Endothelial cell of umbilical vein (primary cell): ENCODE measurements around the gene PRDM16. TPM values are rescaled to one million over a fixed set of nuclear protein-coding genes. Genes with fewer than 3 reads are reported as not detected.

Experiments used
- BruUV-seq: library from RNA; stranded (reverse); fragments of 400-500 nt; replicated peaks from 2 replicates; lab custom pipeline; 2021; lab: Mats Ljungman, UMichigan
- CTCF ChIA-PET: fragments of 300-600, 350-600 bp; sonication (Branson Sonifier 250); formaldehyde crosslinking; loops from one replicate; lab custom pipeline; 2021; ENCODE audit warnings: antibody characterized with exemption, inconsistent platforms; lab: Charles Lee
- POLR2A ChIA-PET: fragments of 300-600, 350-600 bp; sonication (Branson Sonifier 250); formaldehyde crosslinking; loops from one replicate; lab custom pipeline; 2021; ENCODE audit warnings: antibody characterized with exemption, inconsistent platforms; lab: Charles Lee
- DNase-seq: peaks from one replicate; pipeline ENCODE4 v3.0.0-alpha.2; 2011; ENCODE audit warnings: low read depth, low spot score
- FAIRE-seq: peaks from 2 replicates; lab custom pipeline; 2011; peaks lifted over from hg19 to GRCh38; lab: Jason Lieb, UNC
- H2AFZ ChIP-seq: 2 replicates; pipeline ENCODE4 v1.6.0; 2012; ENCODE audit warnings: low read depth, low read length, control low read depth, inconsistent platforms
- H3K27ac ChIP-seq: 2 replicates; pipeline ENCODE4 v1.5.1; 2011; ENCODE audit warnings: low read depth, mild to moderate bottlenecking, control low read depth, low read length, moderate library complexity; ENCODE audit not compliant: insufficient read depth
- H3K27me3 ChIP-seq, 2 experiments: 2 replicates each; pipeline versions ENCODE4 v1.6.0 to v1.6.1; 2011; ENCODE audit warnings: low read length in 2 of 2, mixed read lengths in 1 of 2; ENCODE audit not compliant: control insufficient read depth in 2 of 2, insufficient read depth in 2 of 2
- H3K36me3 ChIP-seq, 2 experiments: 2 replicates in 1 of 2; 3 replicates in 1 of 2; pipeline ENCODE4 v1.5.1; 2011; ENCODE audit warnings: low read length in 2 of 2, mild to moderate bottlenecking in 1 of 2, moderate library complexity in 1 of 2; ENCODE audit not compliant: control insufficient read depth in 2 of 2, insufficient read depth in 2 of 2; ENCODE audit errors: extremely low read depth in 1 of 2
- H3K4me1 ChIP-seq: 3 replicates; pipeline ENCODE4 v1.5.1; 2011; ENCODE audit warnings: mild to moderate bottlenecking, low read length; ENCODE audit not compliant: control insufficient read depth, insufficient read depth; ENCODE audit errors: extremely low read depth
- H3K4me2 ChIP-seq: 2 replicates; pipeline ENCODE4 v1.6.1; 2011; ENCODE audit warnings: low read length, control low read depth, mixed read lengths; ENCODE audit not compliant: insufficient read depth
- H3K4me3 ChIP-seq, 3 experiments: fragments of 200-600 bp in 1 of 3; sonication (generic), shearing (Covaris generic) in 1 of 3; replicated peaks in 1 of 3; 2 replicates each; pipeline ENCODE4 v1.5.1; 2011 to 2016; ENCODE audit warnings: control low read depth in 3 of 3, low read length in 3 of 3, mild to moderate bottlenecking in 2 of 3, inconsistent platforms in 1 of 3, low read depth in 1 of 3, moderate library complexity in 1 of 3; ENCODE audit not compliant: insufficient read depth in 1 of 3
- H3K79me2 ChIP-seq: 2 replicates; pipeline ENCODE4 v1.6.0; 2012; ENCODE audit warnings: low read length, inconsistent platforms; ENCODE audit not compliant: control insufficient read depth, insufficient read depth
- H3K9ac ChIP-seq: replicated peaks from 2 replicates; pipeline ENCODE3; 2011; ENCODE audit warnings: low read length, control low read depth; ENCODE audit not compliant: insufficient read depth; ENCODE audit errors: extremely low read depth
- H3K9me1 ChIP-seq: replicated peaks from 3 replicates; pipeline ENCODE4 v1.6.0; 2011; ENCODE audit warnings: mild to moderate bottlenecking, low read length; ENCODE audit not compliant: control insufficient read depth, insufficient read depth; ENCODE audit errors: extremely low read depth
- H3K9me3 ChIP-seq: replicated peaks from 2 replicates; pipeline ENCODE4 v1.5.1; 2012; ENCODE audit warnings: low read length, inconsistent platforms; ENCODE audit not compliant: control insufficient read depth, insufficient read depth
- H4K20me1 ChIP-seq: replicated peaks from 2 replicates; pipeline ENCODE3; 2011; ENCODE audit warnings: mild to moderate bottlenecking, low read length; ENCODE audit not compliant: control insufficient read depth, insufficient read depth; ENCODE audit errors: extremely low read depth
- EZH2 ChIP-seq: IDR thresholded peaks from 2 replicates; pipeline ENCODE4 v1.6.1; 2012; ENCODE audit warnings: borderline replicate concordance, low read depth, mild to moderate bottlenecking, moderate library complexity, low read length, inconsistent platforms; ENCODE audit not compliant: severe bottlenecking
- FOS ChIP-seq: IDR thresholded peaks from 2 replicates; pipeline ENCODE4 v1.6.1; 2011; ENCODE audit warnings: mild to moderate bottlenecking, low read length, moderate library complexity, borderline replicate concordance; ENCODE audit not compliant: insufficient read depth
- GATA2 ChIP-seq: IDR thresholded peaks from 2 replicates; pipeline ENCODE4 v1.7.0; 2011; ENCODE audit warnings: low read depth, mild to moderate bottlenecking, moderate library complexity, mixed read lengths, low read length; ENCODE audit not compliant: insufficient read length, insufficient read depth
- JUN ChIP-seq: IDR thresholded peaks from 2 replicates; pipeline ENCODE4 v1.6.1; 2011; ENCODE audit warnings: borderline replicate concordance, low read depth; ENCODE audit not compliant: insufficient read length, insufficient read depth
- MYC ChIP-seq: IDR thresholded peaks from one replicate; pipeline ENCODE4 v1.6.1; 2011; ENCODE audit warnings: mild to moderate bottlenecking, low read depth, low read length
- POLR2A ChIP-seq: IDR thresholded peaks from 2 replicates; pipeline ENCODE4 v1.6.1; 2012; ENCODE audit warnings: low read depth, mild to moderate bottlenecking, control low read depth, low read length
- POLR2AphosphoS5 ChIP-seq: IDR thresholded peaks from 2 replicates; pipeline ENCODE4 v1.6.1; 2012; ENCODE audit warnings: low read depth, mild to moderate bottlenecking, control low read depth, low read length, moderate library complexity; ENCODE audit not compliant: insufficient read depth
- dilution Hi-C: fragments of 300-500 bp; cut with MboI; formaldehyde crosslinking; loops from one replicate; pipeline ENCODE4 v1.15.0; 2019; ENCODE audit warnings: low sequenced_read_pairs; ENCODE audit not compliant: extremely low pct_ligation_motif_present
- intact Hi-C: fragments of 100-400 bp; cut with micrococcal nuclease; formaldehyde crosslinking; loops from one replicate; pipeline ENCODE4 v1.10.0; 2022
- polyA plus RNA-seq, 4 experiments: library from polyadenylated mRNA; depleted of rRNA in 3 of 4; stranded (reverse) in 3 of 4; unstranded in 1 of 4; fragments of >200 nt; gene quantifications; 2 replicates each; pipeline versions ENCODE4 v1.2.1 to v1.2.3, GENCODE V29; 2011 to 2012; ENCODE audit warnings: missing spikeins in 1 of 4
- total RNA-seq: library from RNA; stranded (reverse); gene quantifications from 2 replicates; pipeline ENCODE4 v1.2.3, GENCODE V29; 2021
- TF ChIP-seq, protein P1 (sequence below): IDR thresholded peaks from 2 replicates; pipeline ENCODE4 v1.6.1; 2011; ENCODE audit not compliant: insufficient read depth, insufficient read length
- TF ChIP-seq, protein P2 (sequence below), 2 donors: IDR thresholded peaks; 1 replicate in 1 of 2; 2 replicates in 1 of 2; pipeline ENCODE4 v1.5.1; 2011; ENCODE audit warnings: low read length in 2 of 2, mild to moderate bottlenecking in 2 of 2, moderate library complexity in 2 of 2, control low read depth in 1 of 2, inconsistent platforms in 1 of 2, low read depth in 1 of 2; ENCODE audit not compliant: insufficient read depth in 1 of 2; ENCODE audit errors: extremely low read depth in 1 of 2

The PRDM16 gene
- total and polyA plus RNA-seq, 2 donors (not counting 3 experiments of a cell fraction or from before 2014, with no cell fraction given) = not detected

DNA sequence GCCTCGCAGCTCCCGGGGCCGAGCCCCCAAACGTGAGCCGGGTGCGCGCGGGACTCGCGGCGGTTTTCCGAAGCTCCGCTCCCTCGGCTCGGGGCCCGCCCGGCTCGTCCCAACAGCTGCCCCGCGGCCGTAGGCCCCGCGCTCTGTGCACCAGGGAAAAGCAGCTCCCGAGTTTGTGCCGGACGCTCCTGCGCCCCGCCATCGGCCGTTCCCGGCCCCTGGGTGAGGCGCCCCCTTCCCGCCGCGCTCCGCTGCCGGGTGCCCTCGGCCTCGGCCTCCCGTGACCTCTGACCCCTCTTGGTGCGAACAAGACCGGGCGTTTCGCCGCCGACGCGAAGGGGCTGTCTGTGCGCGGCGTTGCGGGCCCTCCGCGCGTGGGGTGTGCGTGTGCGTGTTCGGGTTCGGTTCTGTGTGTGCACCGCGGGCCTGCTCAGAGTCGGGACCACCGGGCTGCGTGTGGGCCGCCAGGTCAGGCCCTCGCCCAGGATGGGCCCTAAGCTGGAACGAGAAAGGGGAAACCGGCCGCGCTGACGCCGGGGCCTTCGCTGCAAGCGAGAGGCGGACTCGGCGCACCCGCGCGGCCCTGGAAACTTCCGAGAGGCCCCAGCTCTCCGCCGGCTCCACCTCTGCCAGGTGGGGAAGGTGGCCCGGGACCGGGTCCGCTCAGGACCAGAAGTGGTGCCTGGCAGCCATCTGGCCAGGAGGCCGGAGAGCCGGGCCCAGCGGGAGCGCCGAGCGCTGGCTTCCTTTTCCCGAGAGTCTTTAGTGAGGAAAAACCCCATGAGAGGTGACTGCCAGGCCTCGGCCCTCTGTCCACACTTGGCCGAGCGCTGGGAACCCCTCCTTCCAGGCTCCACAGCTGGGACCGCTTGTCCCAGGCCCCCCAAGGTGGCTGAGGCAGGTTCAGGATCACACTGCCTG, 1.9 kb downstream of the PRDM16 start:
- Histone ChIP-seq H3K27ac (no peak overlapping the region), H3K4me3 (peak overlapping the region in 1 of 3 experiments; percentile 2), H3K9ac (no peak overlapping the region), H3K79me2 (no peaks in the 10 kb centered on the region), H4K20me1 (no peaks in the 10 kb centered on the region), H3K36me3 (no peaks in the 10 kb centered on the region), H3K4me2 (no peak overlapping the region), H3K9me3 (no peaks in the 10 kb centered on the region), H2AFZ (no peak overlapping the region), H3K27me3 (peaks cover 53 to 68% of the 10 kb centered on the region in 2 experiments), H3K4me1 (no peaks in the 10 kb centered on the region), H3K9me1 (no peaks in the 10 kb centered on the region)
- FAIRE-seq = no peak
- DNase-seq = no peak
- ChIA-PET CTCF (interaction anchor here (0.7 to 1.7 kb wide), 2 partner anchors 339 to 354 kb away, joined by 3 to 4 read pairs; no protein-coding TSS in a partner anchor), POLR2A (no interaction called here)
- intact Hi-C loops (no loop called here), dilution Hi-C loops (no loop called here)
- no TSS peak for BruUV-seq
- TF ChIP-seq JUN (no peak), GATA2 (no peak), EZH2 (peak; percentile 92), POLR2A (no peak)

DNA sequence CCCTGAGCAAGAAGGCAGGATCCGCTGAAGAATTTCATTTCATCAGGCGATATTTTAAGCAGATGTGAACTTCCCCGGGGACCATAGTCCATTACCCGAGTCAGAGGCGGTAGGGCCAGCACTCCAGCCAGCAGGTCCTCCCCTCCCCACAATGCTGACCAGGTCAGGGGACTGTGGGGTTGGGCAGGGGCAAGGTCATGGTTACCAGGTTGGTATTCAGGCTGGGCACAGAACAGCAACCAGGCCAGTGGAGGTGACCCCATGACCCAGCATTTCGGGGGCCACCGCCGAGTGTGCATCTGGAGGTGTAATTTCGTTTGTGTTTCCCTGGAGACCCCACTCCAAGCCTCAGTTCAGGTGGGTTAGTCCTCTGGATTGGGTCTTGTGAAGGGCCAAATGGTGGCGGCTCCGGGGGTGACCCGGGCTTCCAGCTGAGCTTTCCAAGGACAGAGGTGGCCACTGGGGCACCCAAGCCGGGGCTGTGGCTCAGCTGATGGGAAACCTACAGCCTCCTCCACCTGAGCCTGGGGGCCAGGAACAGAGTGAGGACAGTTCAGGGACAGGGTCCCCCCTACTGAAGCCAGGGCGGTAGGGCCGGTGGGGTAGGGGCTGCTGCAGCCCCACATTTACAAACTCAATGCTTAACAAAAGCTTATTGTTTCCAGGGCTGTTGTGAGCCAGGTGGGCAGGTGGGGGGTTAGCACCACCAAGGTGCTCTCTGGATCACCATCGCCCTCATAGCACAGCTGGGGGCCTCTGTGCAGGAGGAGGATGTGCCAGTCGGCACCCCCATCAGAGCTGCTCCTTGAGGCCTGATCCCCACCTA, 2.8 kb downstream of the PRDM16 start:
- ChIA-PET POLR2A (no interaction called here), CTCF (interaction anchor here (1.7 kb wide), 1 partner anchor 353 kb away, joined by 4 read pairs; no protein-coding TSS in a partner anchor)
- H3K9ac ChIP-seq = no peak overlapping the region
- intact Hi-C loops (no loop called here), dilution Hi-C loops (no loop called here)
- no peaks in the 10 kb centered on the region for H3K4me1 ChIP-seq
- H3K27me3 ChIP-seq = peaks cover 48 to 60% of the 10 kb centered on the region in 2 experiments
- no peak overlapping the region for H3K27ac ChIP-seq
- no peak overlapping the region for H3K4me3 ChIP-seq
- BruUV-seq = no TSS peak
- TF ChIP-seq GATA2 (no peak), EZH2 (no peak), FOS (no peak), JUN (no peak), POLR2AphosphoS5 (no peak), POLR2A (no peak), MYC (no peak)
- TF ChIP-seq, protein P1, sequence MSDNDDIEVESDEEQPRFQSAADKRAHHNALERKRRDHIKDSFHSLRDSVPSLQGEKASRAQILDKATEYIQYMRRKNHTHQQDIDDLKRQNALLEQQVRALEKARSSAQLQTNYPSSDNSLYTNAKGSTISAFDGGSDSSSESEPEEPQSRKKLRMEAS = no peak
- TF ChIP-seq, protein P2, sequence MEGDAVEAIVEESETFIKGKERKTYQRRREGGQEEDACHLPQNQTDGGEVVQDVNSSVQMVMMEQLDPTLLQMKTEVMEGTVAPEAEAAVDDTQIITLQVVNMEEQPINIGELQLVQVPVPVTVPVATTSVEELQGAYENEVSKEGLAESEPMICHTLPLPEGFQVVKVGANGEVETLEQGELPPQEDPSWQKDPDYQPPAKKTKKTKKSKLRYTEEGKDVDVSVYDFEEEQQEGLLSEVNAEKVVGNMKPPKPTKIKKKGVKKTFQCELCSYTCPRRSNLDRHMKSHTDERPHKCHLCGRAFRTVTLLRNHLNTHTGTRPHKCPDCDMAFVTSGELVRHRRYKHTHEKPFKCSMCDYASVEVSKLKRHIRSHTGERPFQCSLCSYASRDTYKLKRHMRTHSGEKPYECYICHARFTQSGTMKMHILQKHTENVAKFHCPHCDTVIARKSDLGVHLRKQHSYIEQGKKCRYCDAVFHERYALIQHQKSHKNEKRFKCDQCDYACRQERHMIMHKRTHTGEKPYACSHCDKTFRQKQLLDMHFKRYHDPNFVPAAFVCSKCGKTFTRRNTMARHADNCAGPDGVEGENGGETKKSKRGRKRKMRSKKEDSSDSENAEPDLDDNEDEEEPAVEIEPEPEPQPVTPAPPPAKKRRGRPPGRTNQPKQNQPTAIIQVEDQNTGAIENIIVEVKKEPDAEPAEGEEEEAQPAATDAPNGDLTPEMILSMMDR (IDR thresholded peaks at IDR 0.05; ENCODE audit: extremely low read depth in 1 of 2, insufficient read depth in 1 of 2, low read depth in 1 of 2, low read length in 2 of 2) = no peak
- H3K9me1 ChIP-seq = no peaks in the 10 kb centered on the region
- FAIRE-seq (no peak), DNase-seq (no peak)
- no peaks in the 10 kb centered on the region for H3K79me2 ChIP-seq
- no peak overlapping the region for H3K4me2 ChIP-seq
- no peak overlapping the region for H2AFZ ChIP-seq
- H3K9me3 ChIP-seq = no peaks in the 10 kb centered on the region
- no peaks in the 10 kb centered on the region for H3K36me3 ChIP-seq
- no peaks in the 10 kb centered on the region for H4K20me1 ChIP-seq
